ENCODE measurements around the gene POU3F2. TPM values are rescaled to one million over a fixed set of nuclear protein-coding genes. Genes with fewer than 3 reads are reported as not detected.

POU3F2 gene
- total and polyA plus RNA-seq, 2 donors (not counting 3 experiments of a cell fraction or from before 2014, with no cell fraction given), result not detected

GRCh38 chr6:98839781-98840361 is 5.5 kb downstream of the POU3F2 start:
- no peaks in the 10 kb centered on the region for H3K79me2 ChIP-seq (ENCODE audit: control insufficient read depth, insufficient read depth, low read length)
- FAIRE-seq (peak; percentile 53), DNase-seq (ENCODE audit: low read depth, low spot score) (no peak)
- no peak overlapping the region for H3K4me2 ChIP-seq (ENCODE audit: insufficient read depth, low read length)
- no peaks in the 10 kb centered on the region for H4K20me1 ChIP-seq (replicated peaks; ENCODE audit: control insufficient read depth, extremely low read depth, insufficient read depth, low read length)
- no peak overlapping the region for H2AFZ ChIP-seq (ENCODE audit: low read depth, low read length)
- H3K9ac ChIP-seq (replicated peaks; ENCODE audit: extremely low read depth, insufficient read depth, low read length), result no peak overlapping the region
- dilution Hi-C loops (cut with MboI; ENCODE audit: extremely low pct_ligation_motif_present, low sequenced_read_pairs), result no loop called here
- POLR2A ChIA-PET, result no interaction called here
- peaks cover 80 to 99% of the 10 kb centered on the region in 2 experiments for H3K27me3 ChIP-seq (ENCODE audit: control insufficient read depth in 2 of 2, insufficient read depth in 2 of 2, low read length in 2 of 2)
- no peaks in the 10 kb centered on the region for H3K4me1 ChIP-seq (ENCODE audit: control insufficient read depth, extremely low read depth, insufficient read depth, low read length)
- no peak overlapping the region for H3K27ac ChIP-seq (ENCODE audit: insufficient read depth, low read depth, low read length)
- H3K4me3 ChIP-seq (replicated peaks in 1 of 3; ENCODE audit: insufficient read depth in 1 of 3, low read depth in 1 of 3, low read length in 3 of 3), result no peak overlapping the region
- no peak for TF ChIP-seq POLR2A (IDR thresholded peaks at IDR 0.05; ENCODE audit: low read depth, low read length)
- TF ChIP-seq CTCF (IDR thresholded peaks at IDR 0.05; ENCODE audit: extremely low read depth in 1 of 2, insufficient read depth in 1 of 2, low read depth in 1 of 2, low read length in 2 of 2), result peak in 1 of 2 donors; percentile 37
- CTCF ChIA-PET, result interaction anchor here (0.6 to 1.0 kb wide), 2 partner anchors 10 to 1340 kb away, joined by 3 to 4 read pairs; no protein-coding TSS in a partner anchor
- no peaks in the 10 kb centered on the region for H3K9me3 ChIP-seq (replicated peaks; ENCODE audit: control insufficient read depth, insufficient read depth, low read length)
- H3K9me1 ChIP-seq (replicated peaks; ENCODE audit: control insufficient read depth, extremely low read depth, insufficient read depth, low read length), result no peaks in the 10 kb centered on the region
- intact Hi-C loops (cut with micrococcal nuclease), result loop anchor here (10.0 kb wide), 2 partner anchors 755 to 1135 kb away; no protein-coding TSS in a partner anchor
- BruUV-seq (replicated peaks), result no TSS peak
- H3K36me3 ChIP-seq (ENCODE audit: control insufficient read depth in 2 of 2, extremely low read depth in 1 of 2, insufficient read depth in 2 of 2, low read length in 2 of 2), result no peaks in the 10 kb centered on the region

GRCh38 chr6:98840385-98840784 is 6.0 kb downstream of the POU3F2 start:
- H3K4me2 ChIP-seq (ENCODE audit: insufficient read depth, low read length), result no peak overlapping the region
- H3K9me1 ChIP-seq (replicated peaks; ENCODE audit: control insufficient read depth, extremely low read depth, insufficient read depth, low read length), result no peaks in the 10 kb centered on the region
- dilution Hi-C loops (cut with MboI; ENCODE audit: extremely low pct_ligation_motif_present, low sequenced_read_pairs) (no loop called here), intact Hi-C loops (cut with micrococcal nuclease) (loop anchor here (10.0 kb wide), 1 partner anchor 1136 kb away; no protein-coding TSS in a partner anchor)
- H3K9me3 ChIP-seq (replicated peaks; ENCODE audit: control insufficient read depth, insufficient read depth, low read length), result no peaks in the 10 kb centered on the region
- no peak overlapping the region for H3K4me3 ChIP-seq (replicated peaks in 1 of 3; ENCODE audit: insufficient read depth in 1 of 3, low read depth in 1 of 3, low read length in 3 of 3)
- no peak overlapping the region for H3K9ac ChIP-seq (replicated peaks; ENCODE audit: extremely low read depth, insufficient read depth, low read length)
- FAIRE-seq, result no peak
- TF ChIP-seq EZH2 (IDR thresholded peaks at IDR 0.05; ENCODE audit: borderline replicate concordance, low read depth, low read length, severe bottlenecking) (peak; percentile 11), POLR2AphosphoS5 (IDR thresholded peaks at IDR 0.05; ENCODE audit: insufficient read depth, low read depth, low read length) (no peak)
- ChIA-PET POLR2A (no interaction called here), CTCF (interaction anchor here (1.0 kb wide), 1 partner anchor 11 kb away, joined by 4 read pairs; no protein-coding TSS in a partner anchor)
- H2AFZ ChIP-seq (ENCODE audit: low read depth, low read length), result no peak overlapping the region
- no TSS peak for BruUV-seq (replicated peaks)
- peaks cover under 1% of the 10 kb centered on the region for H3K4me1 ChIP-seq (ENCODE audit: control insufficient read depth, extremely low read depth, insufficient read depth, low read length)
- DNase-seq (ENCODE audit: low read depth, low spot score), result no peak
- no peak overlapping the region for H3K27ac ChIP-seq (ENCODE audit: insufficient read depth, low read depth, low read length)
- H4K20me1 ChIP-seq (replicated peaks; ENCODE audit: control insufficient read depth, extremely low read depth, insufficient read depth, low read length), result no peaks in the 10 kb centered on the region
- no peaks in the 10 kb centered on the region for H3K79me2 ChIP-seq (ENCODE audit: control insufficient read depth, insufficient read depth, low read length)
- H3K36me3 ChIP-seq (ENCODE audit: control insufficient read depth in 2 of 2, extremely low read depth in 1 of 2, insufficient read depth in 2 of 2, low read length in 2 of 2), result no peaks in the 10 kb centered on the region
- peaks cover 81 to 100% of the 10 kb centered on the region in 2 experiments for H3K27me3 ChIP-seq (ENCODE audit: control insufficient read depth in 2 of 2, insufficient read depth in 2 of 2, low read length in 2 of 2)

Measured in endothelial cell of umbilical vein (primary cell).